ENCODE measurements around the gene TRIP10.
"Not testable (repeated sequence)": the region's sequence is repeated elsewhere in the genome, so short reads cannot be mapped to it uniquely, and the experiment has no call there.

Gene TRIP10

GRCh38 chr19:6740589-6741343 lies 1.3 kb downstream of the TRIP10 start:
- DNase-seq: peak in 3 of 56 donors; percentile 0 to 31 (median 13)

- no peak for DNase-seq
These were observed 3.6 kb downstream of the TRIP10 start for GRCh38 chr19:6743066-6743465.

- DNase-seq: no peak
These were observed 4.4 kb downstream of the TRIP10 start for GRCh38 chr19:6743714-6744380.

- peak in 44 of 56 donors; percentile 6 to 72 (median 44) for DNase-seq
These were observed 5.2 kb downstream of the TRIP10 start for GRCh38 chr19:6744381-6745301.

GRCh38 chr19:6745965-6746364 lies 6.5 kb downstream of the TRIP10 start:
- no peak for DNase-seq

GRCh38 chr19:6748543-6748942 lies 9.1 kb downstream of the TRIP10 start:
- not testable (repeated sequence) for DNase-seq

GRCh38 chr19:6750062-6750461 lies 10.6 kb downstream of the TRIP10 start:
- no peak for DNase-seq

GRCh38 chr19:6751189-6751588 lies 11.7 kb downstream of the TRIP10 start:
- DNase-seq: no peak

GRCh38 chr19:6752256-6753177 lies 13.0 kb downstream of the TRIP10 start:
- DNase-seq: no peak

- DNase-seq: peak in 9 of 56 donors; percentile 4 to 75 (median 32)
These were observed 13.9 kb downstream of the TRIP10 start for GRCh38 chr19:6753178-6754031.

GRCh38 chr19:6754136-6754535 lies 14.7 kb downstream of the TRIP10 start:
- DNase-seq: no peak

- no peak for DNase-seq
These were observed 15.4 kb downstream of the TRIP10 start for GRCh38 chr19:6754653-6755463.

GRCh38 chr19:6760606-6761005 lies 21.1 kb downstream of the TRIP10 start:
- DNase-seq: no peak

- DNase-seq: no peak
These were observed 21.7 kb downstream of the TRIP10 start for GRCh38 chr19:6761053-6761676.

GRCh38 chr19:6762253-6762797 lies 22.8 kb downstream of the TRIP10 start:
- not testable (repeated sequence) for DNase-seq

GRCh38 chr19:6765738-6766356 lies 26.4 kb downstream of the TRIP10 start:
- no peak for DNase-seq

GRCh38 chr19:6766357-6767080 lies 27.0 kb downstream of the TRIP10 start:
- DNase-seq: no peak
